RKO (cell line): Measurements from ENCODE around the gene AGAP1.
"Not testable (repeated sequence)": the region's sequence is repeated elsewhere in the genome, so short reads cannot be mapped to it uniquely, and the experiment has no call there.

Experiments
- DNase-seq: peaks from one replicate; pipeline ENCODE4 v3.0.0-alpha.2; 2016; ENCODE audit warnings: low spot score

AGAP1 gene

DNA sequence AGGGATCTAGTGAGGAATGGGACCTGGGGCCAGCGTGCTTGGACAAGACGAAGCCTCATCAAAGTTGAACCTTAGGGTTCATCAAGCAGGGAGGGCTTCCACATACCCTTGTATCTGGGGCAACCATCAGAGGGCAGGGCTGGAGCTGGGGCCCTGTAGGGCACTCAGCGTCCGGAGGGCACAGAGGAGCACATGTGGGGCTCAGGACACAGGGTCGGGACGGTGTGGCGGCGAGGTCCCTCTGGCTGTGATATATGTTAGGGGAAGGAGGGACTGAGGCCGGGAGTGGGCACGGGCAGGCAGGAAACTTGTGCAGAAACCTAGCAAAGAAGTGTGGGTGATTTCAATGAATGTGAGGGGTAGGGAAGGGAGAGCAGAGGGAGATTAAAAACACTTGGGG, 244.0 kb downstream of the AGAP1 start:
- no peak for DNase-seq

DNA sequence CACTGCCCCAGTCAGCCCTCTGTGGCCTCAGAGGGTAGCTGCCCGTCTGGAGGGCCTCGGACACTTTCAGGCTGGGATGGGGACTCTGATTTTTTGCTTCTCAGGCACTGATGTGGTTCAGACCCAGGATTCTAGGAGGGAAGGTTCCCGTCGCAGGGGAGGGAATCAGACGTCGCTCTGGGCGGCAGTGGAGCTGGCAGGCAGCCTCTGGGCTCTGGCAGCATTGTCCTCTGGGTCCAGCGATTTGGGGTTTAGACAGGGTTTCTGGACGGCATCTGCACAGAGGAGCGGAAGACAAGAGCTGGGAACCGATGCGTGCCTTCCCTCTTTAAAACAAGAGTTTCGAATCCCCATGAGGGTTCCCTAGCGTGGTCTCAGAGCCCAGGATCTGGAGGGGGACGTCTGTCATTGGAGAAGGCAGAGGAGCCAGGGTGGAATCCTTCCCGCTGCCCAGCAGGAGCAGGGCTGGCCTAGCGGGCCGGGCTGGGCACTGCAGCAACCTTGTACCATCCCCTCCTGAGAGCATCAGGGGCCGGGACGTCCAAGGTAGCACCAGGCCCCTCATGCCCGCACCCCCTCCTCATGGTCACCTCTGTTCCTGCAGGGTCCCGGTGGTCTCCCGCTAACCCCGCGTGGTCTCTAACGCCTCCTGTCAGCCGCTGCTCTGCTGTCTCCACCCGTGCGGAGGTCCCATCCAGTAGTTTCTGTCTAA, 246.0 kb downstream of the AGAP1 start:
- no peak for DNase-seq

- DNase-seq, result peak; percentile 17
These were observed 247.0 kb downstream of the AGAP1 start for GRCh38 chr2:235740821-235741220.

GRCh38 chr2:235744161-235744560, 250.3 kb downstream of the AGAP1 start:
- DNase-seq, result no peak

GRCh38 chr2:235745597-235745996, 251.8 kb downstream of the AGAP1 start:
- no peak for DNase-seq

DNA sequence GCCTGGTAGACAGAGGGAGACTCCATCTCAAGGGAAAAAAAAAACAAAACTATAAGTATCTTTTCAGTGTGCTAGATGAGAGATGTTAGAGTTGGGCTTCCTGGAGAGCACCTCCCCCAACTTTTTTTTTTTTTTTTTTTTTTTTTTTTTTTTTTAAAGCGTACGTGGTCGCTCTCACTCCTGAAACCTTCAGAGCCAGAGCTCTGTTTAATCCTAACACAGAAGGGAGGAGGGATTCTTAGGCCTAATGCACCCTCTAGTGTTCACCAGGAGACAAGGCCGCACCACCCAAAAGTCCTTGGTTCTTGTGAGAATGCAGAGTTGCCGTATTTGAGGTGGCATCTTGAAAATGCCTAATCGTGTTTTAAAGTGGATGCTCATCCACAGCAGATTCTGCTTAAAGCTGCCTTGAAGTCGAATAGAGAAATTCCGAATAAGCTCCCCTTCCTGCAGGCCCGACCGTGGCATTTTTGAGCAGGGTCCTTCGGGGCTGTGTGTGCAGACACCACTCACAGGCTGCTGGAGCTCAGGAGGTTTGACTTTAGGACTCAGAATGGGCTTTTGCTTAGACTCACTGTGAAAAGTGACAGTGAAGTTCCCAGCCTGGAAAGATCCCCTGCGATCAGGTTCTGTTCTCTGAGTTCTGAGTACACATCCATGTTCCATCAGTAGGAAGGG, 252.6 kb downstream of the AGAP1 start:
- DNase-seq, result peak; percentile 64

DNA sequence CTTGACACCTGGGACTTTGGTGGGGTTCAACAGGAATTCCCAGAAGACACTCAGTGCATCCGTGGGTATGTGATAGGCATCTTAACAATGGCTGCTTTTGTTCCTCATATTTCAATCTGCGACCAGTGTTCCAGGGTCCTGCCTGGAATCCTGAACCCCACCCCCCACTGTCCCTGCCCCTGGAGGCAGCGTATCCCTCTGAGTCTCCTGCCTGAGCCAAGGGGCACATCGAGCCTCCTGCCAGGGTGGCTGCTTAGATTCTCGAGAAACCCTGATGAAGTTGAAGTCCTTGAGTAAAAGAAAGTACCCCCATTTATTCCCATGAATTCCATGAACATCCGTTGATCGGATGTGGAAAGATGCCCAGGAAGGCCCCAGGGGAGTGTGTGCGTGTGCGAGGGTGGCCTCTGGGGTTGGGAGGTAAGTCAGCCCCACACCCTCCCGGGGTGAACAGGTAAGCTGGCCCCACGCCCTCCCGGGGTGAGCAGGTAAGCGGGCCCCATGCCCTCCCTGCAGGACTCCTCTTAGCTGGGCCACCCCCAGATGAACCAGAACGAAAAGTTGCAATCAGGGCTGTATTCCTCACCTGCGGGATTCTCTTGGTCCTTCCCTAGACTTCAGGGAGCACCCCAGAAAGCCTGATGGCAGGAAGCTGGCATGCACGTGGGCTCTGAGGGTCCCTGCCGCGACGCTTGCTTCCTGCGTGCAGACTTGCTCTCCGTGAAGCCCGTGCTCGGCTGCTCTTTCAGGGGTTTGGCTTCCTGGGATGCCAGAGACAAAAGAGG, 253.3 kb downstream of the AGAP1 start:
- DNase-seq, result no peak

GRCh38 chr2:235747786-235748091, 253.9 kb downstream of the AGAP1 start:
- no peak for DNase-seq

GRCh38 chr2:235749121-235749770, 255.4 kb downstream of the AGAP1 start:
- no peak for DNase-seq

GRCh38 chr2:235749771-235750160, 255.9 kb downstream of the AGAP1 start:
- DNase-seq, result no peak

DNA sequence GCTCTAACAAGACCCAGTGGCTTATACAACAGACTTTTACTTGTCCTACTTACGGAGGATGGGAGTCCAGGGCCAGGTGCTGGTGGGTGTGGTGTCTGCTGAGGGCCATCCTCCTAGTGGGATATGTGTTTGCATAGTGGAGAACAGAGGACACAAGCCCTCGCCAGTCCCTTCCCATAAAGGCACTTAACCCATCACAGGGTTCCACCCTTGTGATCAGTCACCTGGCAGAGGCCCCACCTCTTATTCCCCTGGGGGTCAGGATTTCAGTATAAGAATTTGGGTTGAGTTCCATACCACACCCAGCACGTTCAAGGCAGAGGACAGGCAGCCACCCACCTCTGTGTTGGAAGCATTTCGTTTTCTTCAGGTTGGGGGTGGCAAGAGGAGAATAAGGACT, 259.0 kb downstream of the AGAP1 start:
- DNase-seq, result no peak

- DNase-seq, result no peak
These were observed 260.7 kb downstream of the AGAP1 start for GRCh38 chr2:235754357-235755207.

GRCh38 chr2:235756491-235756890, 262.6 kb downstream of the AGAP1 start:
- DNase-seq, result no peak

DNA sequence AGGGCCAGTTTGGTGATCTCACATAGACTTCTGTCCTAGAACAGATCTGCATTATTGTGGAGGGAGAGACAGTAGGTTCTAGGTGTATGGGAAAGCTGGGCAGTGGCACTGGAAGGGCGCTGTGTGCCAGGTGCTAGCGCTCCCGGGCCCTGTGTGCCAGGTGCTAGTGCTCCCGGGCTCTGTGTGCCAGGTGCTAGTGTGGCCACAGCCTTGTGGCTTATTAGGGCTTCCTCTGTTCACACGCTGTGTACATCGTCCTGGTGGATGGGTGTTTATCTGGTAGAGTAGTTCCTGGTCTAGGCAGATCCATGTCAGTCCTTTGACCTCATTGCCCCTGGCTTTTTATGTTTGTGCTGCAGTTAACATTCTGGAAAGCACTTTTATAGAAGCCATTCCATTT, 263.4 kb downstream of the AGAP1 start:
- DNase-seq, result no peak

DNA sequence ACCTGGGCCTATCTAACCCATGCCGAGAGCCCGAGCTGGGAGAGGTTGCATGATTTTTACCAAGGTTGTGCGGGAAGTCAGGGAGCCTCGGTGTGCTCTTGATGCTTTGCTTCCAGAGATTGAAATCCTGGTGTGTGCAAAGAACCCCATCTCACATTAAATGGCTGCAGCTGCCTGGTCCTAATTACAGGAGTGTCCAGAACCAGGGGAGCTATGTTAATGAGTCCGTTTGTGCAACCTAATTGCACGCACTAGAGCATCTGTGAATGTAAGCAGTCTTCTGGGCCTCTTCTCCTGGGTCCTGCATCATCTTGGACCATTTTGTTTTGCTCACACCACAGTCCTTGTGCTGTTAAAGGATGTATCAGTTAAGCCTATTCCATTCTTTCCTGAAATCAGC, 263.8 kb downstream of the AGAP1 start:
- DNase-seq, result no peak

GRCh38 chr2:235762832-235763598, 269.2 kb downstream of the AGAP1 start:
- DNase-seq, result no peak

GRCh38 chr2:235763816-235764215, 270.0 kb downstream of the AGAP1 start:
- DNase-seq, result no peak

GRCh38 chr2:235764478-235764877, 270.6 kb downstream of the AGAP1 start:
- DNase-seq, result not testable (repeated sequence)

- DNase-seq, result no peak
These were observed 271.5 kb downstream of the AGAP1 start for GRCh38 chr2:235765181-235765820.

- DNase-seq, result peak; percentile 72
These were observed 272.4 kb downstream of the AGAP1 start for GRCh38 chr2:235766278-235766677.
